ENCODE data around the gene LSM2. TPM values are rescaled to one million over a fixed set of nuclear protein-coding genes. Genes with fewer than 3 reads are reported as not detected.

LSM2 gene
- total and polyA plus RNA-seq, 9 of the 15 experiments (the other 6 are each of a cell fraction or from before 2014, with no cell fraction given): 154 to 407 (median 223) TPM

DNA sequence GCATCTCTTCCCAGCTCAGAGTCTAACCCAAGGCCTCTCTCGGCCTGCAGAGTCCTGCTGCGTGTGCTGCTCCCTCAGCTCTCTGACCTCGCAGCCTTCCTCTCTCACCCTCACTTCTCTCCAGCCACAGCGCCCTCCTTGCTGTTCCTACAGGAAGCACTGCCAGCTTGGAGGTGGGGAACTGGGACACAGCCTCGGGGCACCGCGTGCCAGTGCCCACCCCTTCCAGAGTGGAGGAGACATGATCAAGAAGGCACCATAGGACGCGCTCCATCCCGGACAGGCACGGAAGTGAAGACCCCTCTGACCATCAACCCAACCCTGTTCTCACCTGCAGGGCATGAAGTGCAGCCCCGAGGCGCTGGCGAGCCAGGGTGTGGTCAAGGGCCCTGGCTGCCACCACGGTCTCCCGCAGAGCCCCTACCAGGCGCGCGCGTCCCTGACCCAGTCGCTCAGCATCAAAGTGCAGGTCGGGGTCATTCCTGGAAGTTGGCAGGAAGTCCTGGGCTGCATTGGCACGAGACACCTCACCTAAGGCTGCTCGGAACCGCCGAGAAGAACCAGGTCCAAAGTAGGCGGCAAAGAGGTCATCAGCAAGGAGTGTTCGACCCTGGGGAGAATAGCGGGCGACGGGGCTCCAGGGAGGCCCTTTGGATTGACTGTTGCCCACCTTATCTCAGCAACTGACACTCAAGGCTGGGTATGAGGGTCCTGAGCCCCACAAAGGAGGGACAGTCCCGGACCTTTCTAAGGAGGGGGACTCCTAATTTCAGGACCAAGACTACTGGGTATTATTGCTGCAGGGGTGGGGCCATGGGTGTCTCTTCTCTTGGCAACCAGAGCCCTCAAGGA, 30.9 kb downstream of the LSM2 start:
- Histone ChIP-seq H3K36me3 (ENCODE audit: control insufficient read depth, insufficient read depth, low read length) (peaks cover 35% of the 10 kb centered on the region; the same call in 2 of the 3 replicates), H3K4me2 (ENCODE audit: insufficient read depth, low read length) (0 out of 2 replicates have a peak overlapping the region, but pooled peaks have one; percentile 56), H3K27ac (ENCODE audit: extremely low read depth, low read depth, low read length) (peak overlapping the region; percentile 87), H3K4me1 (replicated peaks in 1 of 2; ENCODE audit: control insufficient read depth in 2 of 2, insufficient read depth in 2 of 2, low read length in 2 of 2) (peaks cover 43 to 83% of the 10 kb centered on the region in 2 experiments), H3K9me1 (ENCODE audit: control insufficient read depth, insufficient read depth, low read length) (peaks cover 6% of the 10 kb centered on the region), H3K9ac (ENCODE audit: insufficient read depth in 1 of 2, low read depth in 2 of 2, low read length in 2 of 2) (peak overlapping the region; percentile 64 to 88; a peak in 3 of 4 replicates), H3K9me3 (replicated peaks; ENCODE audit: control insufficient read depth, insufficient read depth, low read depth, low read length) (no peaks in the 10 kb centered on the region), H4K20me1 (replicated peaks; ENCODE audit: control insufficient read depth, insufficient read depth, low read length) (no peaks in the 10 kb centered on the region), H3K79me2 (ENCODE audit: control insufficient read depth, insufficient read depth, low read length) (no peaks in the 10 kb centered on the region), H3K4me3 (no peak overlapping the region; the same call in 1 of the 2 replicates), H3K27me3 (ENCODE audit: control insufficient read depth in 2 of 2, insufficient read depth in 2 of 2, low read length in 2 of 2) (no peaks in the 10 kb centered on the region), H2AFZ (ENCODE audit: low read depth, low read length) (0 out of 2 replicates have a peak overlapping the region, but pooled peaks have one; percentile 3)
- intact Hi-C loops (cut with micrococcal nuclease): loop anchor here (2.0 to 10.0 kb wide), 2 partner anchors 19 to 231 kb away; partner anchors contain the start of genes ATP6V1G2, DDX39B, NFKBIL1 and VARS1
- DNase-seq (ENCODE audit: extremely low read depth in 1 of 4, low spot score in 3 of 4) (no peak), ATAC-seq (no peak), FAIRE-seq (no peak)
- WGBS (ENCODE audit: insufficient coverage, low coverage, missing lambda C conversion rate): 89% methylated on average over 32 of the region's 32 CpGs
- POLR2A ChIA-PET: interaction anchor here (0.5 to 8.8 kb wide), 23 partner anchors 9 to 114 kb away, joined by 3 to 38 read pairs (median 5); partner anchors contain the start of genes C6orf47, CLIC1, GPANK1 and HSPA1B
- no TSS peak for BruUV-seq (replicated peaks)
- CTCF ChIA-PET (ENCODE audit: low intra/inter-chr PET ratio): no interaction called here
- in situ Hi-C loops (cut with MboI): no loop called here
- TF ChIP-seq CHCHD3 (CRISPR knock-in tag; IDR thresholded peaks at IDR 0.05) (0 out of 2 replicates have a peak, but pooled peaks have one; percentile 18), ERF (CRISPR knock-in tag; IDR thresholded peaks at IDR 0.05) (0 out of 2 replicates have a peak, but pooled peaks have one; percentile 57), SP1 (CRISPR knock-in tag; IDR thresholded peaks at IDR 0.05) (peak; percentile 49; the same call in 1 of the 2 replicates), HMGN3 (IDR thresholded peaks at IDR 0.05; ENCODE audit: borderline replicate concordance, extremely low read depth, insufficient read length, low read depth, low read length) (peak; percentile 30), KDM5B (IDR thresholded peaks at IDR 0.05; ENCODE audit: insufficient replicate concordance, low read depth, low read length) (peak; percentile 12), ZNF217 (CRISPR knock-in tag; IDR thresholded peaks at IDR 0.05) (no peak), E2F5 (CRISPR knock-in tag; IDR thresholded peaks at IDR 0.05) (0 out of 2 replicates have a peak, but pooled peaks have one; percentile 88), MAZ (CRISPR knock-in tag; conservative IDR thresholded peaks at IDR 0.05 in 1 of 2, IDR thresholded peaks at IDR 0.05 in 1 of 2) (0 out of 4 replicates have a peak, but pooled peaks of 1 of the 2 experiments have one; percentile 34), PHF8 (IDR thresholded peaks at IDR 0.05; ENCODE audit: borderline replicate concordance, low read length) (0 out of 2 replicates have a peak, but pooled peaks have one; percentile 3), JUNB (CRISPR knock-in tag; conservative IDR thresholded peaks at IDR 0.05) (no peak), HNRNPK (IDR thresholded peaks at IDR 0.05; ENCODE audit: low read depth, low read length, poor library complexity, severe bottlenecking) (no peak)
- TF ChIP-seq, protein P1, sequence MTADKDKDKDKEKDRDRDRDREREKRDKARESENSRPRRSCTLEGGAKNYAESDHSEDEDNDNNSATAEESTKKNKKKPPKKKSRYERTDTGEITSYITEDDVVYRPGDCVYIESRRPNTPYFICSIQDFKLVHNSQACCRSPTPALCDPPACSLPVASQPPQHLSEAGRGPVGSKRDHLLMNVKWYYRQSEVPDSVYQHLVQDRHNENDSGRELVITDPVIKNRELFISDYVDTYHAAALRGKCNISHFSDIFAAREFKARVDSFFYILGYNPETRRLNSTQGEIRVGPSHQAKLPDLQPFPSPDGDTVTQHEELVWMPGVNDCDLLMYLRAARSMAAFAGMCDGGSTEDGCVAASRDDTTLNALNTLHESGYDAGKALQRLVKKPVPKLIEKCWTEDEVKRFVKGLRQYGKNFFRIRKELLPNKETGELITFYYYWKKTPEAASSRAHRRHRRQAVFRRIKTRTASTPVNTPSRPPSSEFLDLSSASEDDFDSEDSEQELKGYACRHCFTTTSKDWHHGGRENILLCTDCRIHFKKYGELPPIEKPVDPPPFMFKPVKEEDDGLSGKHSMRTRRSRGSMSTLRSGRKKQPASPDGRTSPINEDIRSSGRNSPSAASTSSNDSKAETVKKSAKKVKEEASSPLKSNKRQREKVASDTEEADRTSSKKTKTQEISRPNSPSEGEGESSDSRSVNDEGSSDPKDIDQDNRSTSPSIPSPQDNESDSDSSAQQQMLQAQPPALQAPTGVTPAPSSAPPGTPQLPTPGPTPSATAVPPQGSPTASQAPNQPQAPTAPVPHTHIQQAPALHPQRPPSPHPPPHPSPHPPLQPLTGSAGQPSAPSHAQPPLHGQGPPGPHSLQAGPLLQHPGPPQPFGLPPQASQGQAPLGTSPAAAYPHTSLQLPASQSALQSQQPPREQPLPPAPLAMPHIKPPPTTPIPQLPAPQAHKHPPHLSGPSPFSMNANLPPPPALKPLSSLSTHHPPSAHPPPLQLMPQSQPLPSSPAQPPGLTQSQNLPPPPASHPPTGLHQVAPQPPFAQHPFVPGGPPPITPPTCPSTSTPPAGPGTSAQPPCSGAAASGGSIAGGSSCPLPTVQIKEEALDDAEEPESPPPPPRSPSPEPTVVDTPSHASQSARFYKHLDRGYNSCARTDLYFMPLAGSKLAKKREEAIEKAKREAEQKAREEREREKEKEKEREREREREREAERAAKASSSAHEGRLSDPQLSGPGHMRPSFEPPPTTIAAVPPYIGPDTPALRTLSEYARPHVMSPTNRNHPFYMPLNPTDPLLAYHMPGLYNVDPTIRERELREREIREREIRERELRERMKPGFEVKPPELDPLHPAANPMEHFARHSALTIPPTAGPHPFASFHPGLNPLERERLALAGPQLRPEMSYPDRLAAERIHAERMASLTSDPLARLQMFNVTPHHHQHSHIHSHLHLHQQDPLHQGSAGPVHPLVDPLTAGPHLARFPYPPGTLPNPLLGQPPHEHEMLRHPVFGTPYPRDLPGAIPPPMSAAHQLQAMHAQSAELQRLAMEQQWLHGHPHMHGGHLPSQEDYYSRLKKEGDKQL (CRISPR knock-in tag; IDR thresholded peaks at IDR 0.05; ENCODE audit: borderline replicate concordance): no peak
